Eye (tissue), 1 donor: Measurements from ENCODE around the gene CD177.
"Not testable (repeated sequence)": the region's sequence is repeated elsewhere in the genome, so short reads cannot be mapped to it uniquely, and the experiment has no call there.

Source experiments
- DNase-seq: peaks from one replicate; pipeline ENCODE4 v3.0.0-alpha.2; 2015

Gene CD177

GRCh38 chr19:43353606-43354304, at the start of gene CD177:
TSS of gene CD177 (plus strand) at chr19:43353686. CDS start at chr19:43353715, 29 bp downstream.
- no peak for DNase-seq

GRCh38 chr19:43305642-43306041, 47.8 kb upstream of the CD177 start:
- no peak for DNase-seq

- no peak for DNase-seq
Observed at GRCh38 chr19:43306097-43306496, 47.4 kb upstream of the CD177 start.

GRCh38 chr19:43308244-43308815, 45.2 kb upstream of the CD177 start:
- DNase-seq: no peak

GRCh38 chr19:43309466-43309865, 44.0 kb upstream of the CD177 start:
- DNase-seq: no peak

- no peak for DNase-seq
Observed at GRCh38 chr19:43310221-43310620, 43.3 kb upstream of the CD177 start.

GRCh38 chr19:43311256-43311655, 42.2 kb upstream of the CD177 start:
- no peak for DNase-seq

GRCh38 chr19:43311706-43312105, 41.8 kb upstream of the CD177 start:
- DNase-seq: no peak

GRCh38 chr19:43313711-43314495, 39.6 kb upstream of the CD177 start:
- no peak for DNase-seq

- DNase-seq: no peak
Observed at GRCh38 chr19:43315851-43316250, 37.6 kb upstream of the CD177 start.

GRCh38 chr19:43316591-43317319, 36.7 kb upstream of the CD177 start:
- peak; percentile 8 for DNase-seq

GRCh38 chr19:43318203-43318602, 35.3 kb upstream of the CD177 start:
- DNase-seq: no peak

- no peak for DNase-seq
Observed at GRCh38 chr19:43318796-43319314, 34.6 kb upstream of the CD177 start.

GRCh38 chr19:43320546-43320945, 32.9 kb upstream of the CD177 start:
- no peak for DNase-seq

GRCh38 chr19:43326761-43327160, 26.7 kb upstream of the CD177 start:
- not testable (repeated sequence) for DNase-seq

GRCh38 chr19:43328561-43328960, 24.9 kb upstream of the CD177 start:
- DNase-seq: not testable (repeated sequence)

GRCh38 chr19:43329049-43329448, 24.4 kb upstream of the CD177 start:
- DNase-seq: not testable (repeated sequence)

- DNase-seq: no peak
Observed at GRCh38 chr19:43329989-43330388, 23.5 kb upstream of the CD177 start.

- no peak for DNase-seq
Observed at GRCh38 chr19:43330726-43331434, 22.6 kb upstream of the CD177 start.

GRCh38 chr19:43331435-43332010, 22.0 kb upstream of the CD177 start:
- DNase-seq: no peak

- no peak for DNase-seq
Observed at GRCh38 chr19:43332058-43332922, 21.2 kb upstream of the CD177 start.
